HG03378 (cell line): ENCODE results near the gene GNAS.
"Not testable (repeated sequence)": the region's sequence is repeated elsewhere in the genome, so short reads cannot be mapped to it uniquely, and the experiment has no call there.

Source experiments
- ATAC-seq: cut with Tn5 transposase; IDR thresholded peaks from one replicate; pipeline ENCODE4 v1.9.1; 2021; ENCODE audit warnings: mild to moderate bottlenecking, moderate library complexity; ENCODE audit not compliant: unreplicated experiment

The GNAS gene

DNA sequence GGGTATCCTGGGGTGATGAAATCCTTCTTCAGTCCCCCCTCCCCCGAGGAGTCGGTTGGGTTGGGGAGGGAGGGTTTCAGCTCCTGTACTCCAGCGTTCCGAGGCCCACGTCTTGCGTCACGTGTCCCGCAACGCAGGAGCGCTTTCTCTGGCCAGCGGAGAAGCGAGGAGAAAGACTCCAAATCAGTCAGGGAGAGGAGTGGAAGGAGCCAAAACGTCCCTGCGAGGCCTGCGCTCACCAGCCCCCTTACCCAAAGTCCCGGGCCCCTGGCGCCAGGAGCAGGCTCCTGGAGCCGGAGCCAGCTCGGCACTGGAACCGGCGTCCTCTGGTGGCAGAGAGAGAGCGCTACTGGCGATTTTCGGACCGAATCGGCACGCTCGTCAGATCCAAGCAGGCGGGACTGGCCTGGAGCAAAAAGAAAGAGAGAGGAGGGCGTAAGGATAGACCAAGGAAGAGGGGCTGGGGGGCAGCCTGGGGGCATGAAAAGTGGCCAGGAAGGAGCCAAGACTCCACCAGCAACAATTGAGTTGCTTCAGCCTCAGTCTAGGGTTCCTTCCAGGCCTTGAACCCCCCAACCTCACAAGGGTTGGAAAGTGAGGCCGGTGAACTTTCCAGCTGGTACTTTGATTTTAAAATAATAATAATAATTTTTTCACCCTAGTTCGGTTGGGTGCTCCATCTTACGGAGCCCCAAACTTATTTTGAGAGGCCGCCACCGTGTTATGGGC, at the start of gene GNAS:
Gene GNAS (plus strand): TSS at position 174 of the 729 bp plus-strand sequence.
- ATAC-seq: no peak

DNA sequence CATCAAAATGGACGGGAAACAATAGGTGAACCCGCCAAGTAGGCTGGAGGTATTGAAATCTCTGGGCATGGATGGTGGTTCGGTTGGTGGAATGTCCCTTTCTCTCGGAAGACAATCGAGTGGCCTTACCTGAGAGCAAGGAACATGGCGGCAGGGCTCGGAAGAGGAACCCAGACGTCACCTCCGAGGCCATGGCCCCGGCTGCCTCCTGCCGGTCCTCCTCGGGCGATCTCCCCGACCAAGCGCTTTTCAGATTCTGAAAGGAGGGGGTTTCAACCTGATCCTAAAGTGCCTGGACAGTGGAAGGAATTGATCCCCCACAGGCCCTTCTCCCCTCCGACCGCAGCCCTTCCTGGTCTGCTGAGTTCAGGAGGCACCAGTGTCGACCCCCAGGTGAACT, 49.0 kb upstream of the GNAS start:
- ATAC-seq: no peak

DNA sequence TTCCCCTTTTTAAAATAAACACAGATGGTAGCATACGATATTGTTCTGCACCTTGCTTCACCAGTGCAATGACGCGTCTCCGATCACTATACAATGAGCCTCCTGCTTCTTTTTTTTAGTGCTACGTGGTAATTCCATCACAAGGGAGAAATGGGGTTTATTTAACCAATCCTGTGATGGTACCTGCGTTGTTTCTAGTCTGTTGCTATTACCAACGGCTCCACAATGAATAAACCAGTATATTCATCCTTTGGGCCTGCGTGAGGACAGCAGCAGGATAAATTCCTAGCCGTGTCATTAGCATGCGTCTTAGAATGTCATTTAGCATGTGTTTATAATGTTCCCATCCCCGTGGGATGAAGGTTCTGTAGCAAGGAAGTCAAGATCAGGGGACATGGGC, 44.7 kb upstream of the GNAS start:
- no peak for ATAC-seq

DNA sequence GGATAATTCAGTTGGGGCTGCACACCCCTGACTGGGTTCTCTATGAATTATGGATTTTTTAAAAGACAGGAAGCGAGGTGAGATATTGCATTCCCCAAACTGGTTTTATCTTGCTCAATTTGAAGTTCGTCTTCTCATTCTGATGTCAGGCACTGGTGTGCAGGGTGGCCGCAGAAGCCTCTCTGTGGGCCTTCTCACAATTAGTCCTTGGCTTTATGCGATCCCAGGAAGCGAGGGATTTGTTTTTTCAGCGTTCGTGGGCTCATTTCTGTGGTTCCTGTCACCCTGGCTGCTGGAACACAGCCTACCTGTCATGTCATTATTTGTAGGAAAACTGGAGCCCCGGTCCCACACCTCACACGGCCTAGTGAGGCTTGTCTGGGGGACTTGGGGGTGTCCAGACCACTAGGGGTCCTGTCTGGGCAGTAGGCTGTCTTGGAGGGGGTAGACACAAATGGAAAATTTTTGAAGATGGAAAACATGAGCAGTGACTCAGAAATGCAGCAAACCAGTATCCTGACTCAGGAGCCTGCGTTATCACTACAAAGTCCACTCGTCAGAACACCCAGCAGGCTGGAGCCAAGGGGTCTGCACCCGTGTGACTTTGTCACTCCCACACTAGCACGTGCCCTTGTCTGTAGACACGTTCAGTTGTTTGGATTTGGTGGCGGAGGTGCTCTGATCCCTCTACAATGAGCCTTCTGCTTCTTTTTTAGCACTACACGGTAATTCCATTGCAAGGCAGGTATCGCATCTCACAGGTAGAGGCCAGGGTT, 44.1 kb upstream of the GNAS start:
- ATAC-seq: no peak

DNA sequence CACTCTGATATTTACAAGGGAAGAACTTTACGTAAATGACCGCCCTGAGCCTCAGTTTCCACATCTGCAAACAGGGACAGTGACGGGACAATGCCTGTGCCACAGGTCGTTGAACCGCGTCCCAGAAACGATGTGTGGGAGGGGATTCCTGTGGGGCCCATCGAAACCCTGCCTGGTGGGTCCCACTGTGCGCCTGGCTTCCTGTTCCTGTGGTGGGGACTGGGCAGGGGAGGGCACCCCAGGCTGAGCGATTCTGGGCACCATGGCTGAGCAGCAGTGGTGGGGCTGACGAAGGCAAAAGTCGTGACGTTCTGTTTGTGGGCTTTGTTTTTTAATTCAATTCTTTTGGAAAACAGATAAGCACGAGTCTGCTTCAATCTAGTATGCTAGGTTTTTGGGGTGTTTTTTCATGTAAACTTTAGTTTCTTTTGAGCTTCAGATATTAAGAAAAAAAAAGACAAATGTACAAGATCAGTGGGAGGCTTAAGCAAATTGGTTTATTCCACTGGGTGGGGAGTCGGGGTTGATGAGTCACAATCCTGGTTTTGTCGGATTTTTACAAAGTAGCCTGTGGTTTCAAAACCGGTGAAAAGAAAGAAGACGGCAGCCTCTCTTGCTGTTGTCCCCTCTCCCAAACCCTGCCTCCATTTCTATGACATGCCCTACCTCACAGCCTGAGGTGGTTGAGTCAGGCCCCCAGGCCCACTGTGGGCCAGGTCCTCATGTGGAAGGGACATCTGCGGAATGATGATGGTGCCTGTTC, 42.2 kb upstream of the GNAS start:
- no peak for ATAC-seq

DNA sequence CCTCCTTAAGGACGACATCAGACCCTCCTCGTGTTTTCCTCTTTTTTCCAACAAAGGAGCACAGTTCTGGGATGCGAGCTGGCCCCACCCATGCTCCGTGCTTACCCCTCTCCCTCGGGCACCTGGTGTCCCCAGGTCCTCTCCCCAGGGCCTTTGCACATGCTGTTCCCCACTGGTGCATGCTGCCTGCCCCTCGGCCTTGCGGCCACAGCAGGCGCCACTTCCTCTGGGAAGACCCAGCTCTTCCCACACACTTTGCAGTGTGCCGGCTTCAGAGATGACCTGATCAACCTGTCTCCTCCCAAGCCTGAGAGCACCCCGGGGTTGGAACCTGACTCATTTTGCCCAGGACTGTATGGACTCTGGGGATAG, 41.7 kb upstream of the GNAS start:
- ATAC-seq: no peak

DNA sequence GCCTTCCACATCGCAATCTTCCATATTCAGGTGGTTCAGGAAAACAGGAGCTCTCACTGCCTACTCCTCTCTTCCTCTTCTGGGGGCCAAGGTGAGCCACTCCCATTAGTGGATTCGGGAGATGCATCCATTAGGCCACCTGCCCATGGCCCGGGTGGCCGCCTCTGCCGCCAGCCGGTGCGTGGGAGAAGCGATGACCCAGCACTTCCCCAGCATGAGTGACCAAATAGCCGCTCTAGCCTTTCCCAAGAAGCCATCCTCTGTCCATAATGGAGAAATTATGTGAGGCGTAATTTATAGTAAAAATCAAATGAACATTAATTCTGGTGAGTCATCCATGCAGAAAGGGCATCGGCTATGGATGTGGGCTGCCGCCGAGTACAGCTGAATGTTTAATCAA, 41.2 kb upstream of the GNAS start:
- no peak for ATAC-seq

DNA sequence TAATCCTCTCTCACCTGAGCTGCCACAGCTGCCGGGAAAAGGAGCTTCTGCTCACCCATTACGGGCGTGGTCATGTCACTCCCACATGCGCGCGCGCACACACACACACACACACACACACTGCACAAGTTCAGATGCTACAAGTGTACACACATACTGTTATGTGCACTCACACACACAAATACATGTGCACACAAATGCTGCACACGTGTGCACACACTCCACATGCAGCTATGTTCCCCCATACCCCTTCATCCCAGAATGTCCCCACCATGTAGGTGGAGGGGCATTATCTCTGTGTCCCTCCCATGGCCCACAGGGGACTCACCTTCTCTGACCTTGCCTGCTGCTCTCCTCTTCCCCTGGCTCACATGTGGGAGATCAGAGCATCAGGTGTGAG, 39.1 kb upstream of the GNAS start:
- ATAC-seq: no peak

DNA sequence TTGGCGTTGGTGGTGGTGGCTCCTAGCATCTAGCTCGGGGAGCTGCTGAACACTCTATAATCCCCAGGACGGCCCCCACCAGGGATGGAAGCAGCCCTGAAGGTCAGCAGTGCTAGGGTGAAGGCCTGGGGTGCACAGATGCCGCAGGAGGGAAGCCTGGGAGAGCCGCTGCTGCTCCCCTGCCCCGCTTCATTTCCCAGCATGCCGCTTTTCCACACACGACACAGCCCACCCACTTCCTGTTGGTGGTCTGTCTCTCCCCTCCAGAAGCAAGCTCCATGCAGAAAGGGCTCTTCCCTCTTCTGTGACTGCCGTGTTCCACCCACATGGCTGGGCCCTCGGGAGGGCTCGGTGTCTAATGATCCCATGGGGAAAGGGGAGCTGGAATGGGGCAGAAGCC, 37.1 kb upstream of the GNAS start:
- ATAC-seq: no peak

DNA sequence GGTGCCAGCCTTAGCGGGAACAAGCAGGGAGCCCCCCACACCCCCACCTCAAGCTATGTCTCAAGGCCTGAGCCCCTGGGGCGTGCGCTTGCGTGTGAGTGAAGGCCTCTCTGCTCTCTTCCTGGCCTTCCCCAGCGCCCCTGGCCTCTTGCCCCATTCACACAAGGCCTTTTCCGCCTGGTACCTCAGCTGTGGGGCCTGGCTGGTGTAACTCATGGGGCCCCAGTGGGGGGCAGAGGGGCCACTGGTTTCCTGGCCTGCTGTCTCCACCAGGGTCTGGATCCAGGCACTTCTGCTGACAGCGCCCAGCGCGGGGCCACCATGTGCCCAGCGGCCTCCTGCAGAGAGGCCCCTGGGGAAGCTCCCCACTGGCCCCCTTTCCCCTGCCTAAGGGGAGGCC, 36.5 kb upstream of the GNAS start:
- no peak for ATAC-seq

DNA sequence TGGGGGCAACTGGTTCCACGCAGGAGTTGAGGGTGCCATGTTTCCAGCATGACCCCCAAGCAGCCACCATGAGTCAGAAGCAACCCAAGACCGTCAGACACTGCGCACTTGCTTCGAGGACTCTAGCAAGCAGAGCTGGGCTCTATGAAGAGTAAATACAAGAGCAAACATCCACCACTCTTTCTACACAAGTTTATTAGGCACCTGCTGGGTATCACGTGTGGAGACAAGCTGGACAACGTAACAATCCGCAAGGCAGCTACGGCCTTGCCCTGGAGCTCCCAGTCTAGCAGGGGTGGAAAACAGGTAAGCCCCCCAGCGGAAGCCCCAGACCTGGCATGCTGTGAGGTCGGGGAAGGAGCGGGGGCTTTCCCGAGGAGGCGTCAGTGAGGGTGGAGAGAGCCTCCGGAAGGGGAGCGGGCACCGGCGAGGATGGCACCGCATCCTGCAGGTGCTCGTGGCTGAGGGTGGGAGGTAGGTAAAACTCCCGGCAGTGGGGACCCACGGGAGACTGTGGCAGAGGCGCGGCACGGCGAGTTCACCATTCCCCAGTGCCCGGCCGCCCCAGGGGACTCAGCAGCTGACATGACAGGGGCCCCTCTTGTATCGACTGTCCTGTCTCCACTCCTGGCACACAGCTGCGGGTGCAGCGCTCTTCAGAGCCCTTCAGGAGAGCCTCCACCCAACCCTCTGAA, 35.4 kb upstream of the GNAS start:
- ATAC-seq: no peak

DNA sequence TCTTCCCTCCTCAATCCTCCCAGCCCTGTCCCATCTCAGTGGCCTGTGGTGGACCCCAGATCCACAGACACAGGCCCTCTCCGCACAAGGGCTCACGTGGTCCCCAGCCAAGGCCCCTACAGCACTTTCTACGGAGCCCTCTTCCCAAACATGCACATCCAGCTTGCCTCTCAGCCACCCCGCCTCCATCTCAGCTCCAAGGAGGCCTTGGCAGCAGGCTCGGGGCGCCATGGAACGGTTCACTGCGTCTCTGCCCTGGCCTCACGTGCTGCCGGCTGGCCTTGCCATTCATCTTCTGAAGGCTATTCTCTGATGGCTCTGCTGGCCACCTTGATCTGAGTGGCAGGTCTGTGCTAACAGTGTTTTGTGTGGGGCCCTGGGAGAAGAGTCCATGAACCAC, 34.8 kb upstream of the GNAS start:
- ATAC-seq: no peak

DNA sequence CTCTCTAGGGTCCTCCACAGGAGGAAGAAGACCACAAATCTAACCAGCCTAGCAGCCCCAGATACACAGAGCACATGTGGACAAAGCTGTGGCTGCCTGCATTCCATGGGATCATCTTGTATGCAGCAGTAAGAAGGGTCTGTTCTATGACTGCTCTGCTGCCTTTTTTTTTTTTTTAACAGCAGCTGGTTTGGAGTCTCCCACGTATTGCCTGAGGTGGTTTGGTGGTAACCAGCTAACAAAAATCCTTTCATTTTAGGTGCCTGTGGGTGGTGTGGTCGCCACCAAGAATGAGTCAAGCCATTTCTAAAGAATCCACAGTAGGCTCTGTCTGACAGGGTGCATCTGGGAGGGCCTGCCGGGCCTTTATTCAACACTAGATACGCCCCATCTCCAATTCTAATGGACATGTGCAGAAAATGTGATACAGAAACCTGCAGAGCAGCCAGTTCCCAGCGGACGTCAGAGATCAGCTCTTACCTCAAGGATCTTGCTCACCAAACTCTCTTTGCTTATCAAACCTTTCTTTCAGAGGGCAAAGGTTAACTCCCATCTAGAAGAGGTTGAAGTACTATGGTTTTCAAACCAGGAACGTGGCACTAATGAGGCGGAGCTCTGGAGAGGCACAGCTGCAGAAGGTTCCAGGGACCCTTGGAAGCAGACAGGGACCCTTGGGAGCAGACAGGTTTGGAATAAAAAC, 33.8 kb upstream of the GNAS start:
- no peak for ATAC-seq

DNA sequence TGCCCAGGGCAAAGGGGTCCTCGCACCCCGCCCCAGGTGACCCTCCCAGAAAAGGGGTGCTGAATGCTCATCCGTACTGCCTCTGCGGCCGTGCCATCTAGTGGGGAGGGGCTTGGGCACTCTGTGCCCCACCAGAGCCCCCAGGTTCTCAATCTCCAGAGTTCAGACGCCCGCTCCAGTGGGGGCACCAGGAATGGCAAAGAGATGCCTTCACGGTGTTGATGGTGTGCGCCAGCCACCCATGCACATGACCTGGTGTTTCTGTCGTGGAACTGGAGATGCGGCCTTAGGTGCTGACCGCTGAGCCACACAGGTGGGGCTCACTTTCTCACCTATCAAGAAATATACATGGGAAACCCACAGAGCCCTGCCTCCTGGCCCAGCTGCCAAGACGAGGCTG, 32.6 kb upstream of the GNAS start:
- no peak for ATAC-seq

DNA sequence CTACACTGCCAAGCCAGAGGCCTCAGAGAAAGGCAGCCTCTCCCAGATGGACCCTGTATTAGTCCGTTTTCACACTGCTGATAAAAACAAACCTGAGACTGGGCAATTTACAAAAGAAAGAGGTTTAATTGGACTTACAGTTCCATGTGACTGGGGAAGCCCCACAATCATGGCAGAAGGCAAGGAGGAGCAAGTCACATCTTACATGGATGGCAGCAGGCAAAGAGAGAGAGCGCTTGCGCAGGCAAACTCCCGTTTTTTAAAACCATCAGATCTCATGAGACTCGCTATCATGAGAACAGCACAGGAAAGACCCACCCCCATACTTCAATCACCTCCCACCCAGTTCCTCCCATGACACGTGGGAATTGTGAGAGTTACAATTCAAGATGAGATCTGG, 32.0 kb upstream of the GNAS start:
- not testable (repeated sequence) for ATAC-seq

DNA sequence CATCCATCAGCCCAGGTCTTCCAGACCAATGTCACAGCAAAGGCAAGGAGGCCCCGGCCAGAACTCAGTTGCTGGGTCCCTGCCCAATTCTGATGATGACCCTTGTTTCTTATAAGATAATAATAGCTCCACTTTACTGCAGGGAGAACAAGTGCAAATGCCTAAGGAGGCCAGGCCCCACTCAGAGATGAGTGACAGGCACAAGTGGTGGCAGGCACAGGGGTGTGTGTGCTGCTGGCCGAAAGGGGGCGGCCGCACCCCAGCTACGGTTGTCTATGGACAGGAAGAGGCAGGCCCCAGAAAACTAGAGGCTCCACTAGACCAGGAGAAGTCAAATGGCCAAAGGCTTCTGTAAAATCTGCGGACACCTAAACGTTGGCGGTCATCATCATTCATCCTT, 30.4 kb upstream of the GNAS start:
- ATAC-seq: no peak

DNA sequence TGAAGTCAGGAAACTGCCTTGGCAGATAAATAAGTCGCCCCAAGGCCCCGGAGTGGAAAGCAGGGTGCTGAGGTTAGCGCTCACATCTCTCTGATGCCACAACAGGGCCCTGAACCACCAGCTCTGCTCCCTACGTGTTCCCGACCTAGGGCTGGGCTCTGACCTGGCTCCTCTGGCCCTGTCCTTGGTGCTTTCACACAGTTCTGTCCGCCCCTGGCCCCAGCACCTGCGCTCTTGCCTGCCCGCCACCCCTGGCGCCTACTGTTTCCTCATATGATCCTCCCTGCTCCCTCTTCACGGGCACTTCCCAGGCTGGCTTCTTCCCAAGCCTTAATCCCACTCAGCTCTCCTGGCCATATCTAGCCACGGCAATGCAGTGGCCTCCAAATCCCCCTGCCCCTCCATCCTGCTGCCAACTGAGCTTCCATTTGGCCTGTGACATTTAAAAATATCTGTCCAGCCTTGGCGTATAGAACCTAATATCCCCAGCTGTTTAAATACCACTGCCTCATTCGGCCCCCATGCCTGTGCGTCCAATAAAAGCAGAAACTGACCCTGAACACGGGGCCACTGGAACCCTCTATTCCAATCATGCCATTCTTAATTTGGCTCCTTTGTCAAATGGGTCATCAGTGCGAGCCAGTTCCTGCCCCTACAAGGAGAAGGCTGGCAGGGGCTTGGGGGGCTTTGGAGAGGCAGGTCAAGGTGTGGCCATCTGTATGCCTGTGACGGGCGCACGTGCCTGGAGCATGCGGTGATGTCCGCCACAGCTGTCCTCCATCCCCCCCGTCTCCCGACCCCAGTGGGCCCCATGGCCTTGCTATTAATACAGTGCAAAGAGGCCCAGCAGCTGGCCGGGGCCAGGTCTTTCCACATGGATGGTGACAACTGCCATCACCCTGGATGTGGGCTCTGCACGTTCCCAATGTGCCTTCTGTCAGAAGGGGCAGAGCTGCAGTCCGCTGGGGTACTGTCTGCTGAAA, 29.5 kb upstream of the GNAS start:
- ATAC-seq: no peak

DNA sequence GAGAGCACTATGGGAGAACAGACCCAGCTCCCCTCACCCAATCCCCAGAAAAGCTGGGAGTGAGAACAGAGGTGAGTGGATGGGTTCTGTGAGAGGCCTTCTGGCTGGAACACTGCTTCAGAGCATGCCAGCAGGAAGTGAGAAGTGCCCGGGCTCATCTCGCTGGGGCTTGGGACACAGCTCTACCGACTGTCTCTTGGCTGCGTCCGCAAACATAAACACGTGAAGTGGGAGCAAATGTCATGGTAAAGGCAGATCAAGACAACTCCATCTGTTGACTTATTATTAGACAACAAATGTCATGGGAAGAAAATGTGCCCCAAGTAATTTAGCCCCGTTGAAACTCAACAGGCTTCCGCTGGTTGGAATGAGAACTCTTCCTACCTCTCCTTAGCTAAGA, 27.7 kb upstream of the GNAS start:
- ATAC-seq: no peak

DNA sequence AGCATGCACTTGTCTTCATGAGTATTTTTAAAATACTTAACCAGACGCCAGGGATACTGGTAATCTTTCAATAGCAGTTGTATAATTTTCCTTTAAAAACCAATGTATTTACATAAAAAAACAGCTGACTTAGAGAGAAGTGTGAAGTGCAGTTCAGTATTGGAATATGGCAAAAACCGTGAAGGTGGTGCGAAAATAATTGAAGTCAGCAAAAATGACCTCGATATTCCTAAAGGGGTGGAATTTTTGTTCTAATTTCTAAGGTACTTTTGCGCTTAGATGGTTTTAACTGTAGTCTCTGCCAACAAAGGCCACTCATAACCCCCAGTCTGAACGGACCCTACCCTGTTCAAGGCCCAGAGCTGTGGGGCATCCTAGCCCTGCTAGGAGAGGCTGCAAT, 27.1 kb upstream of the GNAS start:
- ATAC-seq: no peak

DNA sequence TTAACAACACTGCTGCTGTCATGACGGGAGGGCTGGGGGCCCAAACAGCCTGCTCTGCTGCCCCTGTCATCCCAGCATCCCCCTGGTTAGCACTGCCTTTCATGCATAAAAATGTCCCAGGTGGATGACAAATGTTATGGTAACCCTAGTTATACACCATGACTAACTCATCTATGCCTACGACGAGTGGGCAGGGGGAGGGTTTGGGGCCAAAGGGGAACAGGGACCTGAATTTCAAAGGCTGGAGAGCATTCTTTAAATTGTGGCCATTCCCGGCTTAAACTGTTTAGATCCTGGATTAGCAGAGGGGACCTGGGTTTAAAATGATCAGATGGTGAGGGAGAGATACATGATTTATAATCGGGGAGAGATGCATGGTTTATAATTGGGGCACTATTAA, 26.2 kb upstream of the GNAS start:
- no peak for ATAC-seq
